GM18868 (cell line): Measurements from ENCODE around the gene TAF4.
"Not testable (repeated sequence)": the region's sequence is repeated elsewhere in the genome, so short reads cannot be mapped to it uniquely, and the experiment has no call there.

Experiments
- ATAC-seq: cut with Tn5 transposase; IDR thresholded peaks from one replicate; pipeline ENCODE4 v1.9.1; 2021; ENCODE audit warnings: mild to moderate bottlenecking, moderate library complexity; ENCODE audit not compliant: unreplicated experiment

Gene TAF4

DNA sequence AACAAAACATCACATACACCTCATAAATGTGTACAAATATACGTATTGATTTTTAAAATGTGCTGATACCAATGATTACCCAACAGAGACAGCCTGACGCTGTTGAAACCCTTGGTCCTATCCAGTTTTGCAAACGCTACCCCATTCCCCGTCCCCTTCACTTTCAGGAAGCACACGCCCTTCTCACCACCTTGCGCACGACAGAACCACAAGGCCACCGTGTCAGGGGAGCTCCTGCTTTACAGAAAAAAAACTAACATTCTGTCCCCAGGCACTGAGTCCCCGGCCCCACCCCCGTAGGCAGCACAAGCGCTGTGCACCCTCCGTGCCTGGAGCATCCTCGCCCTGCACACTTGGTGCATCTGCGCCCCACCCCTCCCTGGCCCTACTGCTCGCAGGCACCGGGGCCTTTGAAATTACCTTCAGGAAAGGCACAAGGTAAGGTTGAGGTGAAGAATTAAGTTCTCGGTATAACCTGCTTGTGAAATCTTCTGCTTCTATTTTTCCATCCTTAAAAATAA is 58.5 kb downstream of the TAF4 start:
- no peak for ATAC-seq

DNA sequence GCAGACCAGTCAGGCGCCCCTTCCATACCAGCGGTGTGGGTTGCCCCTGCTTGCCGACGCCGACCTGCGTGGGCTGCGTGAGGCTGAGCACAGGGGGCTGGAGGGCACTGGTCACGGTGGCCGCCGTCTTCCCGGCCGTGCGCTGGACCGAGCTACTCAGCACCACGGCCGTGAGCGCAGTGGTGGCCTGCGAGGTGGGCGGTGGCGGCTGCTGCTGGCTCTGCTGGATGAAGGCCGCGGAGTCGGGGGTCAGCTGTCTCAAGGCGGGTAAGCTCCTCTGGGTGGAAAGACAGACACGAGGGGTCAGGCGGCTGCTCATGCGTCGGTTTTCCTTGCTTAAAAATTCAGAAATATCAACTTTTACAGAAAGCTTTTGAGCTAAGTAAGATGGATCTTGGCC is 59.2 kb downstream of the TAF4 start:
- ATAC-seq, result no peak

DNA sequence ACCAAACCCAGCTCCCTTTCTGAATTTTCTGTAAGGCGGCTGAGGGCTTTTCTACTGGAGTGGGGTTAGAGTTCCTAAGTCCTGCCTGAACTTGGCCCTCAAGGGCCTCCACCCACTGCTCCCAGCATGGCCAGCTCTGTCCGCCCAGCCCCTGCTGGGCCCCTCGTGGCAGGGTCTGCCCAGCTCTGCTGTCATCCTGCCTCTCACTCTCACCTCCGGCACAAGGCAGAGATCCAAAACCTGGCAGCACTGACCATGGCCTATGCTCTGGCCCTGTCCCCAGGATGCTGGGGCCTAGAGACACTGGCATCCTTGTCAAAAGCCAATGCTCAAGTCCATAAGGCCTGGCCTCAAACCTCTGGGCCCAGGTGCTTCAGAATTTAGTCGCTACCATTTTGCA is 61.1 kb downstream of the TAF4 start:
- ATAC-seq, result no peak

DNA sequence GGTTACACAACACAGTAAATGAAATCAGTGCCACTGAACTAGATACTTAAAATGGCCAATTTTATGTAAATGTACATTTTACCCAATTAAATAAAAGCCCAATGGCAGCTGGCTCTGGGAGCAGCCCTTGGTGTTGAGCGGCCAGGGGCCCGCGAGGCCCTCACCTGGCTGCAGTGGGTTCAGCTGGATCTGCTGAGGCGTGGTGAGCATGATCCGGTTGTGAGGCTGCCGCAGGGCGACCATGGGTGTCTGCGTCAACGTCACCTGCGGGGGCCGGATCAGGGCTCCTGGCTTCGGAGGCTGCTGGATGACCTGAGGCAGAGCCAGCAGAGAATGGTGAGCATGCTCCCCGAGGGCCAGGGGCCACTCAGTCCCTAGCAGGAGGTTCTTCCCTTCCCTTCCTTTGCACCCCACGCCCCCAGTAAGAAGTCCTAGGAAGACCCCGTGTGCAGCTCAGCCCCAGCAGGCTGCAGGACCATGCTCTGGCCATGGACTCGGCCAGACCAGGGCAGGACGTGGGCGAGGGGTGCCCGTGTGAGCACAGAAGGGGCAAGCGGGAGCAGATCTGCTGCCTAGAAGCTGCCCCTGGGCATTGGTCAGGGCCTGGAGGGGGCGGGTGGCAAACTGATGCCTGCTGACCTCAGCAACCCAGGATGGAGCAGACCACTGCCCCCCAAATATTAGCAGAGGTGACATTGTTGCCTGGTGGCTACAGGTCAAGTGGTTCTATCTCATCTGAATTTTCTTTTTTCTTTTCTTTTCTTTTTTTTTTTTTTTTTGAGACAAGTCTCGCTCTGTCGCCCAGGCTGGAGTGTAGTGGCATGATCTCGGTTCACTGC is 61.9 kb downstream of the TAF4 start:
- no peak for ATAC-seq

DNA sequence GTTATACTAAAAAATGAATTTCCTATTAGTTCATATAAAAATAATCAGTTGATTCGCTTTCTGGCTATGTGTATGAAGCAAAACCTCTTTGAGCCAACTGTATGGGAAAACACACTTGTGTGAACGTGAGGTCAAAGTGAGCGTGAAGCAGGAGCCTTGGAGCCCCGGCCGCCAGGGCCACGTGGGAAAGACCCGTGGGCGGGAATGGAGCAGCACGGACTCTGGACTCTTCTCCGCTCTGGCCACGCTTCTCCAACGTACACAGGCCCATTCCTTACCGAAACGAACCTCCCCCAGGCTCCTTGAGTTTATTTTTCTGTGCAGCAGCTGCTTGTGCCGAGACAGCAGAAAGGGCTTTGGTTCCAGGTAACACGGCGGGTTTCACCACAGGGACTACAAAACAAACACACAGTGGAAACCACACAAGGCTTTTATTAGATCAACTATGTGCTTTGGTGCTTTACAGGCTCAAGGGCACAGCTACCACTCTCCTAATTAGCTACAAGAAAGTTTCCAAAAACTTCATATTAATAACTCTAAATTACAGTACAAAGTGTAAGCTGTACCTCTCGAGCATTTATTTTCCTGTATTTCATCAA is 62.7 kb downstream of the TAF4 start:
- no peak for ATAC-seq

DNA sequence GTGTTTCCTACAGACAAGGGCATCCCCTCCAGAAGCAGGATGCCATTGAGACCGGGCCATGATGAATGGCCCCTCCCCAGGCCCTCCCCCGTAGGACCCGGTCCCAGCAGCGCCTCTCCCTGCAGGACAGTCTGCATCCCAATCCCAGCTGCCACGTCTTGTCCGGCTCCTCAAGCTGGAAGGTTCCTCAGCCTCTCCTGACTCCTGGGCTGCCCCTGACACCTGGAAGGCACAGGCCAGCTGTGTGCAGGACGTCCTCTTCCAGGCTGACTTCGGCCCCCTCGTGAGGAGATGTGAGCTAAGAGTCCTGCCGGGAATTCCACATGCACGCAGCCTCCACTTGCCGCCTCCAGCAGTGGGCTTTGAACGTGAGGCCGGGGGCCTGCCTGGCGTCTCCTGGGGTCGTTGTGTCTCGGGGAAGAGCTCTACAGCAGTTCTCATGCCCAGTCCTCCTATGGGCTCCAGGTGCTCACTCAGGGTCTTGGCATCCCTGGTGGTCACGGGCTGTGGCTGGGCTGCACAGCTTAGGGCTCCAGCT is 64.4 kb downstream of the TAF4 start:
- ATAC-seq, result no peak

DNA sequence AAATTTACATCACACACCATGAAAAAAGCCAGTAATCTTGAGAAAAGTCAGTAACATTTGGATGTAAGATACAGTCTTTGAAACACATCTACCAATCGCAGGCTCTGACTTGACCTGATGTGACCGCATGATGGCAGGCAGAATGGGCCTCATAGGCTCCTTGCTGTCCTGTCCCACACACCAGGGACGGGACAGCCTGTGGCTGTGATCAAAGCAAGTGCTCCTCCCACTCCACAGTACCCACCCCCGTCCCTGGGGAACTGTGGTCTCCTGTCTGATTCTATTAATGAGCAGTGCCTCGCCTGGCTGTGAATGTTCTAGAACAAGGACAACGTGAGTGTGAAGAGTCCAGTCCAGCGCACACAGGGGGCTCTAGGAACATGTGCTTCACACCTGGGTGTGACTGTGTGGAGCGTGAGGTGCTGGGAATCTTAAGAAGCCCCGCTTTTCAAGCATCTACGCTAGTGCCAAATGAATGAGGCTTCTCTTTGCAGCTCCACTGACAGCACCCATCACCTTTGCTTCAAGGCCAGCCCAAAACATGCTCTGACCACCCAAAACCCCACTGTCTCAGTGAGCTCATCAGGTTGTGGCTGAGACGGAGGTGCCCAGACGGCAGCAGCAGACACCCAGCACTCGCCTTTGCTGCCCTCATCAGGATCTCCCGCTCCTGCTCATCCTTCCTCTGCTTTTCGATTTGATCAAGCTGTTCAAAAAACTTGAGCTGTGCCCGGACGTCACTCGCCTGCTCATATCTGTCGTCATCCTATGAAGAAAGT is 67.1 kb downstream of the TAF4 start:
- ATAC-seq, result no peak

DNA sequence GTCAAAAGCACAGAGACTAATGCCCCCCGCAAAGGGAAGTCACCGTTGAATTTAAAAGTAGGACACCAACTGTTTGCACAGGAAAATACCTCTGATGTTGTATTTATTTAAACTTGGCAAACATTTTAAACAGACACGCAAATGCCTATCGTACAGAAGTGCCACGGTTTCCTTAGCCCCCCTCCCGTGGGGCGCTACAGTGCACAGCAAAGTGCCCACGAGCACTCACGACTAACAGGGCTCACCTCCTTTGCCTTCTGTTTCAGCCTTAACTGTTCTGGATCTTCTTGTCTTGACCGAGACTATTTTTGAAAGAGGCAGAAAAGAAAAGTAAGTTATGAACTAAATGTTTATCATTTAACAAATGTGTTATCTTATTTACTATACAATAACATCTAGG is 67.8 kb downstream of the TAF4 start:
- ATAC-seq, result no peak

DNA sequence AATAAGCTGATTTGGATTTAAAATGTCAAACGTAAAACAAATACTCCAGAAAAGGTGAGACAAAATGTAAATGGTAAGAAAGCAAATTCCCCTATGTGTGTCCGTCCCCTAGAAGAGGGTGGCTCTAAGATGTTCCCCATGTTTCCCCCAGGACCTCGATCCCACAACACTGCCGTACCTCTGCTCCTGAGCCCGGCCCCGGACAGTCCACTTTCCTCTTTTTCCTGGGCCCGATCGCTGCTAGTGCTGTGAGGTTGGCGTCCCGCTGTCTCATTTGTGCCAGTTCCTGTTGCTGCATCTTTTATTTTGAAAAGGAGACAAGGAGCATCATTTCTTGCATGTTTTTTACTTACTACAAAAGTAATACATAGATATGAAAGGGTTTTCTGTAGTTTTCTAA is 68.3 kb downstream of the TAF4 start:
- ATAC-seq, result no peak

DNA sequence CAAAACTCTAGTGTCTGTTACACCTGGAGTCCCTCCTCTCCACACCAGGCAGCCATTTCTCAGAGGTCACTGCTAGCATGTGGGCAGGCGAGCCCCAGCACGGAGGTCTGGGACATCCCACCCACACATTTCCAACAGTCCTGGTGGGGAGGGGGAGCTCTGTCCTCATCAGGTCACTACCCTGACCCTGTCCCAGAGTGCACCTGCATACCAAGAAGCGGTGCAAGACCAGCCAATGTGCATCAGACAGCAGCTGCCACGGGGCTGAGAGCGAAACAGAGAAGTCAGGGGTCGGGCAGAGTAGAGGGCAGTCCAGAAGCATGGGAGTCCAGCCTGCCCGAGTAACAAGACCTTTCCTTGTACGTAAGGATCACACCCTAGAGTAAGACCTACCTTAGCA is 71.1 kb downstream of the TAF4 start:
- no peak for ATAC-seq

DNA sequence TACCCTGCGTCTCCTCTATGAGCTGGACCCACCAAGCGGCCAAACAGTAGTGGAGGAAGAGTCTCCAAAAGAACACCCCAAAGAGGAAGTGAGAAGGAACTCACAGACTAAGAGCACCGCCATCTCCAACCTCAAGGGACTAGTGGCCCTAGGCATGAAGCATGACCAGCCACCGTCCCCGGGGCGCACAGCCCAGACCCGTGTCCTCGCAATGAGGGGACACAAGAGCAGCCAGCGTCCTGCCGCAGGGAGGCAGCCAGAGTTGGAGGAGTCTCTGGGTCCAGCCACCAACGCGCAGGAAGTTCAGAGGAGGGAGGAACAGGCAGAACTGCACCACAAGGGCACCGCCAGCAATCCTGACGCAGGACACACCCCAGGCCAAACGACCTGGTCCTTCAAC is 72.6 kb downstream of the TAF4 start:
- no peak for ATAC-seq

DNA sequence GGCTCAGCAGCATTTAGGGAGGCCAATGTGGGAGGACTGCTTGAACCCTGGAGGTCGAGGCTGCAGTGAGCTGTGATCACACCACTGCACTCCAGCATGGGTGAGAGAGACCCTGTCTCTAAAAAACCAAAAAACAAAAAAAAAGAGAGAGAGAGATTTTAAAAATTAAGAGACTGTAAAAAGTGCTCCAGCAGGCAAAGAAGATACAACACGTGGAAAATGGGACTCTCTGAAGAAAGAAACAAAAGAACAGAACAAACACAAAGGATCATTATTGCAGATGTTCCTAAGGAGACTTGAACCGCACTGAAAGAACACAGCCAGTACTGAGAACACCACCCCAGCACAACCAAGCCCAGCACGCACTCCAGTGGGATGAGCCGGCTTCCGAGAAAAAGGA is 74.2 kb downstream of the TAF4 start:
- no peak for ATAC-seq

DNA sequence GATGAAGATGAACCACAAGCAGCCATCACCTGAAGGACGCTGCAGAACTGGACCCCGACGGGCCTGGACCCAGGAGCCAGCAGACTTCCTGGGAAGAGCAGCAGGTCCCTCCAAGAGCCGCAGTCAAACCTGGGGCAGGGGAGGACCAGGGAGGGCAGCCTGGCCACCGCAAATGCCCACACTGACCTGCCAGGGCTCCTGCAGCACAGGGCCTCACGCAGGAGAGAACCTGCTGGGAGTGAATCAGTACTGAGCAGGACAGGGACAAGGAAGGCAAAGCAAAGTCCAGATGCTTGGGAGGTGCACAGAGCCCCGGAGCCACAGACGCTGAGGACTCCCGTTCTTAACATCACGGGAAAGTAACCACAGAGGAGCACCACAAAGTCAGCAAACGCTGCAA is 75.2 kb downstream of the TAF4 start:
- ATAC-seq, result no peak

DNA sequence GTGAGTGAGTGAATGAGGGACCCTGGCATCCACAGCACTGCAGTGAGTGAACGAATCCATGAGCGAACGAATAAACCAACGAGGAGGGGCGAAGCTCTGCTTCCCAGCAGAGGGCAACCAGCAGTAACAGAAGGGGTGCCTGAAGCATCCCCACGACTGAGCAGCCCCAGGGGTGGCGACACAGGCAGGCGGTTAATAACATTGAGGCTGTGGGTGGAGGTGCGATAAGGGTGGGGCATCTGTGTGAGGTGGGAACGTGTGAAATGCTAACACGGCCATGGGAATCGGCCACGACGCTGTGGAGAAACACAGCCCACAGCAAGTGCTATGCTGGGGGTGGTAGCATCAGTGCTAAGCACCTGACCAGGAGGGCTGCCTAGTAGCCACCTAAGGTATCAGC is 75.9 kb downstream of the TAF4 start:
- no peak for ATAC-seq

DNA sequence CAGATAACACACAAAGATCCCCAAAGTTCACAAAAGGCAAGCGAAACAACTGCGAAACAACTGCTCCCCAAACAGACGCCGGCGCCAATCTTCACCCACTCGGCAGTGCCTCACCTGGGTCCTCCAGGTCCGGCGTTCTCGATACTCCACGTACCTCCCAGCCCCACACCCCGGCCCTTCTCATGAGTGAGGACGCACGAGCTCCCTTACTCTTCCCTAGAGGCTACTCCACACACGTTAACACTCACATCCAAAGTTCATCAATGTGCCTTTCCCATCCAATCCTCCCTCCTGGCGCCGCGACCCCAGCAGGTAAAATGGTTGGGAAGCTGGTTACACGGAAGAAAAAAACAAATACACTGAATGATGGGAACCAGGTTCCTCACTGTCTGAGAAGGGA is 77.0 kb downstream of the TAF4 start:
- no peak for ATAC-seq

DNA sequence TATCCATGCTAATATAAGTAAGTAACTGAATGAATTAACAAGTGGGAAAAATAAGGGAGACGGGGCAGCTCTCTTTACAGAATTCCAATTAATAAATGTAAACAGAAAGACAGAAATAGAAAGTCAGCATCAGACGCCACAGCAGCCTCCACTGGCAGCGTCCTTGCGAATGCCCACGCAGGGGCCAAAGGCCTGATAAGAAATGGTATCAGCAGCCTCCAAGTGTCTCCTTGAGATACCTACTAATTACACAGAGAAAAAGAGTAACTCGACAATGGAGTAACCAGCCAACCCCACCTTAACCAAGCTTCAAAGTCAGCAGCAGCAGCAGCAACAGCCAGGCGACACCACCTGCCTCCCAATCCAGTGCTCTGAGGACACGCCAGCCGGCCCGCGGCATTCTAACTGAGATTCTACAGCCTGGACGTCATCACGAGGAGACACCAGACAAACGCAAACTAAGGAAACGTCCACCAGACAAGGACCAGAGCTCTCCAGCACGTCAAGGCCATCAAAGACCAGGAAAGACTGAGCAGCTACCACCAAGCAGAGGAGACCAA is 78.8 kb downstream of the TAF4 start:
- no peak for ATAC-seq

DNA sequence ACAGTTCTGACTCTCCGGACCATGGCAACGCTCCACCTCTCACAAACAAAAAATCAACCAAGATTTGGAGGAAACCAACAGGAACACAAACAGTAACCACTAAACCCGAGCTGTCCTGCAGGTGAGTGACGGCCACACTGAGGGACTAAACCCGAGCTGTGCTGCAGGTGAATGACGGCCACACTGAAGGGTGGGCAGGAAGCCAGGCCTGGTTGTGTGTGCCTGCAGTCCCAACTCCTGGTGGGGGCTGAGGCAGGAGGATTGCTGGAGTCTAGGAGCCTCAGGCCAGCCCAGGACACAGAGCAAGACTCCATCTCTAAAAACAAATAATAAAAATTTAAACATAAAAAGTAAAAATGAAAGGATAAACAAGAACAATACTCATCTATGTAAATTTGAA is 80.6 kb downstream of the TAF4 start:
- ATAC-seq, result no peak

DNA sequence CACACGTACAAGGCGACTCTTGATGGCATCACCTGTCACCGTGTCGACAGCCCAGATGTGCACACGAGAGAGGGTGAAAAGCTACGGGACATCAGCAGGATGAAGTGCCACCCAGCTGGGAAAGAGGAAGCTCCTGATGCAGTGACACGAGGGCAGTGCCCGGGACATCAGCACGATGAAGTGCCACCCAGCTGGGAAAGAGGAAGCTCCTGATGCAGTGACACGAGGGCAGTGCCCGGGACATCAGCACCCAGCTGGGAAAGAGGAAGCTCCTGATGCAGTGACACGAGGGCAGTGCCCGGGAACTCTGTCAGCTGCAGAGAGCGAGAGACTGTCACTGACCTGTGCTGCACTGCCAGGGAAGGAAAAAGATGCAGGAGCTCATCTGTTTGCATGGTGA is 81.2 kb downstream of the TAF4 start:
- ATAC-seq, result not testable (repeated sequence)

DNA sequence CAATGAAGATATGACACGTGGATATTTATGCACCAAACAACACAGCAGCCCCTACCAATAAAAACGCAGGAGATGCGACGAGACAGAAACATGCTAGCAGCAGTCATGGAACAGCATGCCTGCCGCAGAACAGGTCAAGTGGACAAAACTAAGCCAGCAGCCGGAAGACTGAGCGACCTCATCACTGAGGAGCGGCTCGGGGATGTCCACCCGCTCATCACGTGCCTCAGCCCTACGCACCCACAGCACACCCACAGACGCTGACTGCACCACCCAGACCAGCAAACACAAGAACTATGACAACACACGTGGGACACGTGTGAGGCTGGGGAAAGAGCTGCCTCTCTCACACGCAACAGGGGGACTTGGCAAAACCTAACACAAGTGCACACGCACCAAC is 81.7 kb downstream of the TAF4 start:
- ATAC-seq, result no peak

DNA sequence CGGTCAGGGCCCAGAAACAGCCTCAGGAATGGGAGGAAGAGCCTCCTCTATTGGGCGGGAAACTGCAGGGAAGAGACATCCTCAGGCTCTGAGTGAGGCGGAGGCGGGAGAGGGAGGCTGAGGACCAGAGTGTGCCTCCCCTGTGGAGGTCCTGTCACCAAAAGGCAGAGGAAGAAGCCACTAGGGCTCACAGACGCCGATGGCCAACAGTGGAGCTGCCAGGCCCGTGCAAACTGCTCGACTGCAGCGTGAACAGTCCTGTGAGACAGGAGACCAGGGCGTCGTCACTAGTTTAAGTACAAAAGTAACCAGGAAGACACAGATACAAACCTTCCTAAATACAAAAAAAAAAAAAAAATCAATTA is 82.7 kb downstream of the TAF4 start:
- ATAC-seq, result no peak

DNA sequence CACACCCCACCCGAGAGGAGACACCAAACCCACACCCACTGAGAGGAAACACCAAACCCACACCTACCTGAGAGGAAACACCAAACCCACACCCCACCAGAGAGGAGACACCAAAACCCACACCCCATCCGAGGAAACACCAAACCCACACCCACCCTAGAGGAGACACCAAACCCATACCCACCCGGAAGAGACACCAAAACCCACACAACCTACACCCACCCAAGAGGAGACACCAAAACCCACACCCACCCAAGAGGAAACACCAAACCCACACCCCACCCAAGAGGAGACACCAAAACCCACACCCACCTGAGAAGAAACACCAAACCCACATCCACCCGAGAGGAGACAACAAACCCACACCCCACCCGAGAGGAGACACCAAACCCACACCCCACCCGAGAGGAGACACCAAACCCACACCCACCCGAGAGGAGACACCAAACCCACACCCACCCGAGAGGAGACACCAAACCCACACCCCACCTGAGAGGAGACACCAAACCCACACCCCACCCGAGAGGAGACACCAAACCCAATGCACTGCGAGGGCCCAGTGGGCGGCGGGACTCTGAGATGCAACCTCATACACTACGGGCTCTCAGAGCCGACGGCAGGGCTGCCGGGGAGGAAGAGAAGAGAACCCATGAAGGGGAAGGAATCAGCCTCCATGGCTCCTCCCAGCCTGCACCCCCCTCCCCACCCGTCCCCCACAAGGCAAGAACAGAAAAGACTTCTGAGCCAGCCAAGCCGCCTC is 83.3 kb downstream of the TAF4 start:
- ATAC-seq, result no peak
